Ovary (tissue), 3 donors: ENCODE measurements around the gene EPHA10.

Source experiments
- CTCF ChIP-seq, 3 donors: fragments of 450-650 bp in 2 of 3; fragments of 200-600 bp in 1 of 3; IDR thresholded peaks; one replicate each; pipeline versions ENCODE4 v1.5.1 to v1.8.0; 2016 to 2022; ENCODE audit warnings: antibody characterized with exemption in 3 of 3, mild to moderate bottlenecking in 1 of 3
- POLR2A ChIP-seq: fragments of 450-650 bp; IDR thresholded peaks from one replicate; pipeline ENCODE4 v1.6.1; 2017; ENCODE audit warnings: antibody characterized with exemption, mild to moderate bottlenecking, moderate library complexity
- donor health status: DM: no; HTN: no; CAD: no.

- no peak for TF ChIP-seq CTCF (IDR thresholded peaks at IDR 0.05)
- no peak for TF ChIP-seq POLR2A
These were observed 63.9 kb downstream of the EPHA10 start for GRCh38 chr1:37701051-37701450.
